ENCODE data around the gene SLC4A7.
"Not testable (repeated sequence)": the region's sequence is repeated elsewhere in the genome, so short reads cannot be mapped to it uniquely, and the experiment has no call there.

SLC4A7 gene

GRCh38 chr3:27356976-27357375 is 127.2 kb downstream of the SLC4A7 start:
- DNase-seq, result no peak

DNA sequence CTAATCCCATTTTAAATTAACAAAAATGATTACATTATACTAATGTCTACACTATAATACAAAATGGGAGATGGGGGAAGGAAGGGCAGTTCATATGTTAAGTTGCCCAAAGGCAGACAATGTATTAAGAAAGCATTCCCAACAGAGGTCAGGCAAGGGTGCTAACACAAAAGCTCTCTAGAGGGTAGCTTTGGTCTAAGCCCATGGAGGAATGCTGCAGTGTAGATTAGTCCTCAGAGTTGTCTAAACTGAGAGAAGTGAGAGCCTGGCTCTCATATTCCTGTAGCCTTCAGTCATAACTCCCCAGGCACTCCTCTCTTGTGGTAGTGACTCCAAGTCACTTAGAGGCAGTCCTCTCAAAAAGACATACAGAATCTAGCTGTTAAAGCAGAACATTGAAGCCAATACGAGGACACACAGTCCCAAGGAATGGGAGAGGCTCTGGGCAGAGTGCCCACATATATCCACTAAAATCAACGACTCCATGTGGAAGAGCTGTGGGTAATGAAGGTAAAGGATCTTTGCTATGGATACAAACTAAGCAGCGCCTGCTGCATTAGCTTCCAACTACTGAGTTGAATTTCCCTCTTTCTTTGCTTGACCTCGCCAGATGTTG is 129.5 kb downstream of the SLC4A7 start:
- DNase-seq, result no peak

- DNase-seq, result no peak
Observed at GRCh38 chr3:27354161-27354560, 130.0 kb downstream of the SLC4A7 start.

- DNase-seq, result no peak
Observed at GRCh38 chr3:27353221-27353620, 131.0 kb downstream of the SLC4A7 start.

GRCh38 chr3:27352047-27352446 is 132.1 kb downstream of the SLC4A7 start:
- DNase-seq, result no peak

DNA sequence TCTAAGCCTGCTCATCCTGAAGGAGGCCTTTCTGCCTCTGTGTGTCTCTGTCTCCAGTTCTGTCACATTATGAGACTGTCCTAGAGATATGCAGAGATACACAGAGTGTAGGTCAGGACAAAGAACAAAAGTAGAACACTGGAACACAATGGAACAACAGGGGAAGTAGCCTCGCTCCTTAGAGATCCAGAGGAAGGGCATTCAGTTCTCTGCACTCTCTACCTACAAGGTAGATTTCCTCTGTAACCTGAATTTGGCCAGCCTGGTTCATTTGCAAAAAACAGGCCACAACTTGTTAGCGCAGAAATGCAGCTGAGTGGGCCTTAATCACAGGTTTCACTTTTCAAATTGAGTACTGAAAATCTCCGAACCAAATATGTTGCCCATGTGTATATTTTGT is 134.4 kb downstream of the SLC4A7 start:
- DNase-seq, result no peak

DNA sequence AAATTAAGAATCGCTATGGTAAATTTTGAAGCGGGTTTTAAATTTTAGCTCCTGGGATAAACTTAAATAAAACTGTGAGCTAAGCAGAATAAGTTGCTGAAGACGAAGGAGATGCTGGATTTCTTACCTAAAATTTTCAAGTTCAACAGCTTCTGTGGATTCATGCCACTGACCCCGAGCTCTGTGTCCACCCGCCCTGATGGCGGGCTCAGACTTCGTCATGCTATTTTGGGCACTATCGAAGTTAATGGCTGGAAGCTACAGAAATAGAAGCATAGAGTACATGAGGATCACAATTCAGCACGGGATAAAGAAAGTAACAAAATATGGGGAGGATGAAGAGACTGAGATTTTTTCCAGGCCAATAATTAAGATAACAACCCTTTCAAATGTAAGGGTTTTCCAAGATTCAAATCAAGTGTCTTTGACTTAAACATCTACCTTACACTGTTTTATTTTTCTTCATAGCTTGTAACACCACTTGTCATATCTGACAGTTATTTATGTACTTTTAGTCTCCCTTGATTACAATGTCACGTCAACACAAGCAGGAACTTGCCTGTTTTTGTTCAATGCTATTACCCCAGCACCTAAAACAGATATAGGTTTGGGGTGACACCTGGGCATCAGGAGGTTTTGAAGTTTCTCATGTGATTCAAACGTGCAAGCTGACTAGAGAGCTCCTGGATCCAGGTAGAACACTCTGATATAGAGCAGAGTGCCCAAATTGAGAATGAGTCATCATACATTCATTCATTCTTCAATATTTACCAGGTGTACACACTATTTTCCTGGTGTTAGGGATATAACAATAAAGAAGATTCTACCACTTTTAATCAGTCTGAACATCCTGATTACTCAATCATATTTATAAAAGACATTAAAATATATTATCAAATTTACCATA is 138.0 kb downstream of the SLC4A7 start:
- no peak for DNase-seq

DNA sequence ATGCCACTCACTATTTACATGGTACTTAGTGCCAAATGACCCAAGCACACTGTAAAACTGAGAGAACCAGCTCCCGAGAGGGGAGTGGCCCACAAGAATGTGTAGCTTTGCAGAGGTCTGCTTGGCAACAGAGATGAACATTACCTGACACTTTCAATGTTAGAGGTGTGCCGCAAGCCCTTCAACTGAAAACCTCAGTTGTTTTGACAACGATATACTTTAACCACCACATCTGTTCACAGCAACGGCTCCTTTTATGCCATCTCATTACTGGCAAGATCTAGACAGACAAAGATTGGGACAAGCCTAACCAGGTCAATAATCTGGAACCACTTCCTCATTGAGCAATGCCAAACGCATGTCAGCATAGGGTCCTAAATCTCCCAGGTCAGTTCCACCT is 138.7 kb downstream of the SLC4A7 start:
- DNase-seq, result no peak

DNA sequence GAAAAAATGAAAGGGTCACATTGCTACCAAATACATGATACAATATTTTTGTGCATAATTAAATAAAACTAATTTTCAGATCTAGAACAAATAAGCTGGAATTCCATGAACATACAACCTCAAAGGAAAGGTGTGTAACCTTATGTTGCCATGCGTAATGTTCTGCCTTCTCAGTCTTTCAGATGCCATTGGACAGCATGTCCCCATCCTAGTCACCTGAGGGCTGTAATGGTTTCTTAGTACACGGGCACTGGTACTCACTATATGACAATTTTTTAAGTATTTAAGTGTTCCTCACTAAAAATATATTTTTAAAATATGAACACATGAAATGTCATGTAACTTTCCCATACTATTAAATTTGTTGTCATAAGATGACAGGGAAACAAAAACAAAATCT is 139.1 kb downstream of the SLC4A7 start:
- no peak for DNase-seq

- no peak for DNase-seq
Observed at GRCh38 chr3:27344192-27344591, 140.0 kb downstream of the SLC4A7 start.

- DNase-seq, result no peak
Observed at GRCh38 chr3:27342267-27342666, 141.9 kb downstream of the SLC4A7 start.

- no peak for DNase-seq
Observed at GRCh38 chr3:27340534-27340933, 143.7 kb downstream of the SLC4A7 start.

- no peak for DNase-seq
Observed at GRCh38 chr3:27335571-27335970, 148.6 kb downstream of the SLC4A7 start.

- DNase-seq, result no peak
Observed at GRCh38 chr3:27333843-27334242, 150.3 kb downstream of the SLC4A7 start.

DNA sequence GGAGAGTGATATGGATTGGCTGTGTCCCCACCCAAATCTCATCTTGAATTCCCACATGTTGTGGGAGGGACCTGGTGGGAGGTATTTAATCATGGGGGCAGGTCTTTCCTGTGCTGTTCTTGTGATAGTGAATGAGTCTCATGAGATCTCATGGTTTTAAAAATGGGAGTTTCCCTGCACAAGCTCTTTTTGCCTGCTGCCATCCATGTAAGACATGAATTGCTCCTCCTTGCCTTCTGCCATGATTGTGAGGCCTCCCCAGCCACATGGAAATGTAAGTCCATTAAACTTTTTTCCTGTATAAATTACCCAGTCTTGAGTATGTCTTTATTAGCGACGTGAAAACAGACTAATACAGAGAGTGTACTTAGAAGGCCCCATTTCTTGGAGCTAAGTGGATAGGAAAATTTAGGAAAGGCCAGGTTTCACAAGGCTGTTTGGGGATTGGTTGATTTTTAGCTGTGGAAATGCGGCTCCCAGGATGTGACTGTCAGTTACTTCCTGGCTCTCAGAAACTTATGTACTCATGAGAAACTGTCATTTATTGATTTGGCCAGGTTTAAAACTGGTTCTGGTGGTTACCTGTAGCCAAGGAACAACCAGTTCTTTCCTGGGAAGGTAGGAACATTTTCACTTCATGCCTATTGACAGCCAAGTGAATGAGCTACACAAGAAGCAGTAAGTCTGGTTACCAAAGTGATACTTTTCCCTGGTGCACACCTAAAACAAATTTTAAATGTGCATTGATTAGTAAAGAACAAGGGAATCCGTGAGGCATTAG is 155.0 kb downstream of the SLC4A7 start:
- DNase-seq, result not testable (repeated sequence)

DNA sequence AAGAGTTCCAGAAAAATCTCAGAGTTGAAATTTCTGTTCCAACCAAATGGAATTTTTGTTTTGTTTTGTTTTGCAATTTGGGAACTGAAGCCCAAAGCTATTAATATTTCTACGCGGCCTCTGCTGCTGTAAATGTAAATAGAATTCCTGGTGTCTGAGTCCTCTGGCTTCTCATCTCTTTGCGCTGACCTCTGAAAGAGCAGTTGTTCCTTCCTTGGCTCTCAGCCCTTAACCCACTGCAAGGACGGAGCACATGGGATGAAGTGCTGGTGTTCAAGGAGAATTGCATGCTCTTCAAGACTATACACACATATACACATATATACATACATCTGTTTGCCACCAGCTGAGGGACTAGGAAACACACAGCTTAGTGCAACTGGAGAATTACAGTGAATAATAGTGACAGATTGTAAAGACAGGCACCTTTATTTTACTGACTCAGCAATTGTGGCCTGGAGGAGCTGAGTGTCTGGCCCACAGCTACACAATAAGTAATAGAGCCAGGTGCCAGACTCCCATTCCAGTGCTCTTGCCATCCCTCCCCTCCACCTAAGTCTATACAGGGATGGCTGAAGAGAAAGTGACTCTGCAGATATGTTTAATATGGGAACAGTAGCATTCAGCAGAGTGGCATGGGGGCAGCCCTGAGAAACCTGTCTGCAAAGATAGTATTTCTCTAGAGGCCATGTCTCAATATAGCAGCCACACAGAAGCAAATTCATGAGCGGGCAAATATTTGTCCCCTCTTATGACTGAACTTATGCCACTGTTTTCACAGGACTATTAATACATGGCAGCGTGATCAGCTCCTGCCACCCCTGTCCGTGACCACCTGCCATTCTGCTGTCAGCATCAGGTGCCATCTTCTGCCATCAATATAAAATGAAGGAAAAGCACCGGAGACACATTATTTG is 157.3 kb downstream of the SLC4A7 start:
- no peak for DNase-seq

DNA sequence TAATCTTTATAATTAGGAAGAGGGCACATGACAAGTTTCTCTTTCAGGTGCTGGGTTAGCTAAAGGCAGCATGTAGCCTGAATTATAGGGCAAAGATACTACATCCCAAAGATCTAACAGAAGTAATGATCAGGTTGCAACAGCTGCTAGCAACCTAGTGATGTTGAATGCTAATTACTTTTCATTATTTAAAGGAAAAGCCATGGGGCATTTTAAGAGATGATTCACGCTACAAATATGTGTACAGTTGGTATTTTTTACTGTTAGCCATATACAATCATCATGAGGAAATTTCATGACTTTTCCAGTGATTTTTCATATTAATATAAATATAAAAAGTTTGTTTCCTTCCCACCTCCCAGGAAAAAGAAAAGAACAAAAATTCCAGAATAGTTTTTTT is 158.0 kb downstream of the SLC4A7 start:
- no peak for DNase-seq

DNA sequence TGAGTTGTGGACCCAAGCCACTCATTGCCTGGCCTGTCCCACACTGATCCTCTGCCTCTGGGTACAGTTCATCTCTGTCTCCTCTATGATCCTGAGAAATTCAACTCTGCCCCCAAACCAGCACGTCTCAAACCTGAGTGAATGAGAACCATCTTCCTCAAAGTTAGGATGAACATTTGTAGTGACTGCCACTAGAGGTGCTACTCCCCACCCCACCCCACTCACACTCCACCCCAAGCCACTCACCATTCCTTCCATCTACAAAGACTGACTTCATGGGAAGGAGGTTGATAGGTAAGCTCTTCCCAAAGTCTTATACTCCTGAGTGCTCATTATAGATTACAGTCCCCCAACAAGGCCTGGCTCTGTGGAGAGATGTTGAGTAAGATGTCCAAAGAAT is 158.8 kb downstream of the SLC4A7 start:
- DNase-seq, result no peak

DNA sequence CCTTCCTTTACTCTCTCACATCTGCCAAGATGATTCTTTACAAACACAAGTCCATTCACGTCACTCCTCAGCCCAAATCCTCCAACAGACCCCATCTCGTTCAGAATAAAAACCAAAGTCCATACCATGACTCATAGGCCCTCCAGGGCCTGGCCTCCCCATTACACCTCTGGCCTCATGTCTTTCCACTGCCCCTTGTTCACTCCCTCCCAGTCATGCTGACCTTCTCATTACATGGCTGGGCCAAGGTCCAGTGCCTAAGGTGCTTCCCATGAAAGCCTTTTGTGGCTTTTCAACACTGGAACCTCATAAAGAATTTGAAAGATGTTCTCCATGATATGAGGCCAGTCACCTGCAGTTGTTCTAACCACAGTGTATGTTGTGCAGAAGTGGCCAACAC is 159.5 kb downstream of the SLC4A7 start:
- no peak for DNase-seq

DNA sequence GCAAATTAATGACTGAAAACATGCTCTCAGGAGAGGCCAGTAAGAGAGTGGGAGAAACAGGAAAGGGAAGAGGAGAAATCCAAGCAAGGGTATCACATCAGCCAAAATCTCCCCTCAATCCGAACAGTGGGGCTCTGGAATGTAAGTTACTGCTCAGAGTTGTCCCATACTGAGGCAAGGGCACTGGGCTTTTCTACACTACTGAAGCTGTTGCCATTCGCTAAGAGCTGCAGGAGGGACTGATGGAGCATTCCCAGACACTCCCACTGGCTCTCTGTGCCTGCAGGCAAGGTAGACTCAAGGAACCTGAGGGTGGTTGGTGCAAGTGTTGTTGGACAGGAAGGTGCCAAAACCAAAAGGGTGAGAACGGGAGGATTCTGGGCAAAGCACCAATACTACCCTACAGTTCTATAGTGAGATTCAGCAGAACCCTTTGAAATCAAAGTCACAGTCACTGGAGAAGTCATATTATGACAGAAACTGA is 161.1 kb downstream of the SLC4A7 start:
- no peak for DNase-seq

Measured in NCI-H187 (cell line).